A549 treated with CORT108297 at 1 μM for 4 hours (cell line): ENCODE measurements around the gene VDAC2. TPM values are rescaled to one million over a fixed set of nuclear protein-coding genes. Genes with fewer than 3 reads are reported as not detected.

Source experiments
- total RNA-seq: library from RNA; stranded (reverse); fragments of 200-300 nt; extraction: Qiagen RNA extraction; gene quantifications from 5 replicates; pipeline ENCODE4 v1.2.3, GENCODE V29; 2022

VDAC2 gene
- total RNA-seq, result 281 to 341 TPM (median 295 TPM) in 5 replicates

GRCh38 chr10:75210282-75211006 is at the start of gene VDAC2:
TSS of gene VDAC2 (plus strand) at chr10:75210796. CDS start at chr10:75211159, 363 bp downstream.

GRCh38 chr10:75235375-75236177 is 25.0 kb downstream of the VDAC2 start, which contains the start of gene COMTD1:
TSS of gene COMTD1 (minus strand) at chr10:75235957. CDS start at chr10:75235928, 29 bp downstream.

Other genes with a start within 250 kb of the VDAC2 start
- gene SAMD8, start 99.1 kb upstream of the VDAC2 start, total RNA-seq, result 8.0 to 12.7 TPM (median 10.1 TPM) in 5 replicates
- 29.2 to 56.7 TPM (median 53.1 TPM) in 5 replicates for gene COMTD1, start 25.2 kb downstream of the VDAC2 start, total RNA-seq
- 7.1 to 13.0 TPM (median 12.2 TPM) in 5 replicates for gene ZNF503, start 191.0 kb downstream of the VDAC2 start, total RNA-seq
- gene LRMDA, start 220.8 kb downstream of the VDAC2 start, total RNA-seq, result 4.1 to 5.7 TPM (median 4.8 TPM) in 5 replicates